ENCODE measurements around the gene YWHAH. TPM values are rescaled to one million over a fixed set of nuclear protein-coding genes. Genes with fewer than 3 reads are reported as not detected.

YWHAH gene
- total RNA-seq, 1 donor from 2014 or later, result 160 TPM

GRCh38 chr22:31938296-31938695, 6.0 kb upstream of the YWHAH start:
- Histone ChIP-seq H3K4me3 (ENCODE audit: insufficient read depth, low read depth, low read length) (no peak overlapping the region), H3K79me2 (ENCODE audit: insufficient read depth, low read length) (no peaks in the 10 kb centered on the region), H3K27me3 (ENCODE audit: insufficient read depth, low read length) (no peaks in the 10 kb centered on the region), H4K20me1 (ENCODE audit: insufficient read depth, low read length) (no peaks in the 10 kb centered on the region), H2AFZ (ENCODE audit: low read depth, low read length) (no peak overlapping the region), H3K9ac (ENCODE audit: low read length) (no peak overlapping the region), H3K27ac (ENCODE audit: low read depth, low read length) (no peak overlapping the region), H3K4me1 (ENCODE audit: insufficient read depth, low read length) (no peaks in the 10 kb centered on the region), H3K4me2 (ENCODE audit: low read length) (no peak overlapping the region), H3K36me3 (ENCODE audit: insufficient read depth, low read length) (no peaks in the 10 kb centered on the region), H3K9me3 (ENCODE audit: insufficient read depth, low read depth, low read length) (no peaks in the 10 kb centered on the region)
- TF ChIP-seq CTCF (IDR thresholded peaks at IDR 0.05; ENCODE audit: insufficient read depth, low read depth, low read length) (no peak), EZH2 (IDR thresholded peaks at IDR 0.05; ENCODE audit: insufficient read depth, low read length) (no peak)
- H3K4me1 Mint-ChIP-seq (ENCODE audit: low read depth, unreplicated experiment), result peaks cover 3% of the 10 kb centered on the region
- H3K36me3 Mint-ChIP-seq (ENCODE audit: low read depth, unreplicated experiment), result no peaks in the 10 kb centered on the region
- no peaks in the 10 kb centered on the region for H3K9me3 Mint-ChIP-seq (ENCODE audit: unreplicated experiment)
- no peak overlapping the region for H3K4me3 Mint-ChIP-seq (ENCODE audit: unreplicated experiment)
- no peak overlapping the region for H3K27ac Mint-ChIP-seq (ENCODE audit: unreplicated experiment)
- no peak for FAIRE-seq
- peaks cover 24% of the 10 kb centered on the region for H3K27me3 Mint-ChIP-seq (ENCODE audit: low read depth, unreplicated experiment)
- DNase-seq (ENCODE audit: low read depth), result no peak

- peaks cover 4% of the 10 kb centered on the region for H3K4me1 ChIP-seq (ENCODE audit: insufficient read depth, low read length)
- no peak overlapping the region for H3K27ac ChIP-seq (ENCODE audit: low read depth, low read length)
- H3K4me1 Mint-ChIP-seq (ENCODE audit: low read depth, unreplicated experiment), result peaks cover 3% of the 10 kb centered on the region
- peaks cover 5% of the 10 kb centered on the region for H4K20me1 ChIP-seq (ENCODE audit: insufficient read depth, low read length)
- H2AFZ ChIP-seq (ENCODE audit: low read depth, low read length), result no peak overlapping the region
- H3K9me3 ChIP-seq (ENCODE audit: insufficient read depth, low read depth, low read length), result no peaks in the 10 kb centered on the region
- no peak overlapping the region for H3K4me2 ChIP-seq (ENCODE audit: low read length)
- no peaks in the 10 kb centered on the region for H3K36me3 Mint-ChIP-seq (ENCODE audit: low read depth, unreplicated experiment)
- no peaks in the 10 kb centered on the region for H3K27me3 ChIP-seq (ENCODE audit: insufficient read depth, low read length)
- H3K4me3 ChIP-seq (ENCODE audit: insufficient read depth, low read depth, low read length), result no peak overlapping the region
- H3K4me3 Mint-ChIP-seq (ENCODE audit: unreplicated experiment), result no peak overlapping the region
- peaks cover 11% of the 10 kb centered on the region for H3K79me2 ChIP-seq (ENCODE audit: insufficient read depth, low read length)
- FAIRE-seq (no peak), DNase-seq (ENCODE audit: low read depth) (no peak)
- H3K9ac ChIP-seq (ENCODE audit: low read length), result no peak overlapping the region
- no peak overlapping the region for H3K27ac Mint-ChIP-seq (ENCODE audit: unreplicated experiment)
- peaks cover 16% of the 10 kb centered on the region for H3K27me3 Mint-ChIP-seq (ENCODE audit: low read depth, unreplicated experiment)
- H3K36me3 ChIP-seq (ENCODE audit: insufficient read depth, low read length), result no peaks in the 10 kb centered on the region
- no peak for TF ChIP-seq EZH2 (IDR thresholded peaks at IDR 0.05; ENCODE audit: insufficient read depth, low read length)
- no peak for TF ChIP-seq CTCF (IDR thresholded peaks at IDR 0.05; ENCODE audit: insufficient read depth, low read depth, low read length)
- H3K9me3 Mint-ChIP-seq (ENCODE audit: unreplicated experiment), result no peaks in the 10 kb centered on the region
These were observed 3.8 kb upstream of the YWHAH start for GRCh38 chr22:31940506-31940905.

GRCh38 chr22:31942091-31942490, 2.2 kb upstream of the YWHAH start:
- FAIRE-seq (no peak), DNase-seq (ENCODE audit: low read depth) (no peak)
- Histone ChIP-seq H2AFZ (ENCODE audit: low read depth, low read length) (no peak overlapping the region), H3K9ac (ENCODE audit: low read length) (no peak overlapping the region), H3K4me2 (ENCODE audit: low read length) (no peak overlapping the region), H3K79me2 (ENCODE audit: insufficient read depth, low read length) (peaks cover 27% of the 10 kb centered on the region), H3K27ac (ENCODE audit: low read depth, low read length) (no peak overlapping the region), H3K4me1 (ENCODE audit: insufficient read depth, low read length) (peaks cover 18% of the 10 kb centered on the region), H3K36me3 (ENCODE audit: insufficient read depth, low read length) (no peaks in the 10 kb centered on the region), H4K20me1 (ENCODE audit: insufficient read depth, low read length) (peaks cover 21% of the 10 kb centered on the region), H3K27me3 (ENCODE audit: insufficient read depth, low read length) (no peaks in the 10 kb centered on the region), H3K9me3 (ENCODE audit: insufficient read depth, low read depth, low read length) (no peaks in the 10 kb centered on the region), H3K4me3 (ENCODE audit: insufficient read depth, low read depth, low read length) (no peak overlapping the region)
- Mint-ChIP-seq H3K27ac (ENCODE audit: unreplicated experiment) (no peak overlapping the region), H3K9me3 (ENCODE audit: unreplicated experiment) (no peaks in the 10 kb centered on the region), H3K27me3 (ENCODE audit: low read depth, unreplicated experiment) (peaks cover 11% of the 10 kb centered on the region), H3K4me3 (ENCODE audit: unreplicated experiment) (no peak overlapping the region), H3K4me1 (ENCODE audit: low read depth, unreplicated experiment) (peaks cover 4% of the 10 kb centered on the region), H3K36me3 (ENCODE audit: low read depth, unreplicated experiment) (no peaks in the 10 kb centered on the region)
- TF ChIP-seq CTCF (IDR thresholded peaks at IDR 0.05; ENCODE audit: insufficient read depth, low read depth, low read length), result no peak
- TF ChIP-seq EZH2 (IDR thresholded peaks at IDR 0.05; ENCODE audit: insufficient read depth, low read length), result no peak

Data from astrocyte (in vitro differentiated cells and primary cell).